NT2/D1 (cell line): ENCODE data around the gene CAGE1.

ENCODE experiments used
- SUZ12 ChIP-seq: IDR thresholded peaks from 2 replicates; pipeline ENCODE4 v1.6.1; 2011; ENCODE audit not compliant: insufficient read length, insufficient read depth; ENCODE audit errors: extremely low read depth
- YY1 ChIP-seq: IDR thresholded peaks from 2 replicates; pipeline ENCODE4 v1.6.1; 2011; ENCODE audit not compliant: insufficient read length, insufficient read depth
- ZNF274 ChIP-seq: IDR thresholded peaks from 2 replicates; pipeline ENCODE4 v1.6.1; 2011; ENCODE audit warnings: mild to moderate bottlenecking, low read depth, low read length

GRCh38 chr6:7438011-7438410 is 48.5 kb upstream of the CAGE1 start:
- TF ChIP-seq YY1 (no peak), ZNF274 (no peak), SUZ12 (no peak)
